ENCODE measurements around the gene CCNJL. TPM values are rescaled to one million over a fixed set of nuclear protein-coding genes. Genes with fewer than 3 reads are reported as not detected.

CCNJL gene
- polyA plus RNA-seq, 2 of the 4 experiments (the other 2 are of a cell fraction), result 7.4 to 16.2 TPM

- no peak for TF ChIP-seq HOXA7 (CRISPR knock-in tag; IDR thresholded peaks at IDR 0.05)
- TF ChIP-seq CTCF (IDR thresholded peaks at IDR 0.05), result no peak
- no peak for TF ChIP-seq SMC3 (IDR thresholded peaks at IDR 0.05)
- TF ChIP-seq HOXB5 (CRISPR knock-in tag; IDR thresholded peaks at IDR 0.05), result no peak
- TF ChIP-seq RAD21 (conservative IDR thresholded peaks at IDR 0.05 in 1 of 2, IDR thresholded peaks at IDR 0.05 in 1 of 2), result no peak
- TF ChIP-seq RARB (CRISPR knock-in tag; IDR thresholded peaks at IDR 0.05), result no peak
- no peak for TF ChIP-seq GATA3 (IDR thresholded peaks at IDR 0.05; ENCODE audit: borderline replicate concordance)
- no peak for TF ChIP-seq RCOR1 (IDR thresholded peaks at IDR 0.05; ENCODE audit: low read depth, low read length)
- TF ChIP-seq HES2 (IDR thresholded peaks at IDR 0.05), result no peak
- TF ChIP-seq HOXB13 (CRISPR knock-in tag; IDR thresholded peaks at IDR 0.05; ENCODE audit: low read depth), result no peak
- TF ChIP-seq ESRRA (IDR thresholded peaks at IDR 0.05; ENCODE audit: borderline replicate concordance, low read length), result no peak
- TF ChIP-seq NR3C1 (IDR thresholded peaks at IDR 0.05), result no peak
- TF ChIP-seq FOXS1 (CRISPR knock-in tag; IDR thresholded peaks at IDR 0.05), result no peak
- no peak for TF ChIP-seq E2F6 (IDR thresholded peaks at IDR 0.05; ENCODE audit: borderline replicate concordance, low read depth)
- no peak for TF ChIP-seq RFX5 (IDR thresholded peaks at IDR 0.05)
- TF ChIP-seq CHD2 (IDR thresholded peaks at IDR 0.05; ENCODE audit: low read length, partially characterized antibody), result no peak
- TF ChIP-seq NFE2L2 (conservative IDR thresholded peaks at IDR 0.05; ENCODE audit: low read length), result no peak
- TF ChIP-seq EHF (CRISPR knock-in tag; IDR thresholded peaks at IDR 0.05), result no peak
- no peak for TF ChIP-seq POLR2AphosphoS2 (conservative IDR thresholded peaks at IDR 0.05; ENCODE audit: low read length)
- no peaks in the 10 kb centered on the region for H3K9me3 ChIP-seq
- H3K4me1 ChIP-seq, result no peaks in the 10 kb centered on the region
- H3K4me2 ChIP-seq, result no peak overlapping the region
- H3K4me3 ChIP-seq, result no peak overlapping the region
- ChIA-PET POLR2A (no interaction called here), CTCF (interaction anchor here (1.1 to 2.9 kb wide), 5 partner anchors 8 to 163 kb away, joined by 3 to 17 read pairs (median 5); partner anchors contain the start of gene CCNJL)
- no peak for DNase-seq (ENCODE audit: low read depth in 1 of 2, low spot score in 1 of 2)
- H3K27ac ChIP-seq, result no peak overlapping the region
- no peak for ATAC-seq
- WGBS (ENCODE audit: missing lambda C conversion rate), result 71% methylated on average over 9 of the region's 9 CpGs
- FAIRE-seq, result no peak
Observed at GRCh38 chr5:160361624-160362228, 49.4 kb upstream of the CCNJL start.

- ATAC-seq (peak in 1 of 2 experiments; percentile 42; a peak in 1 of 6 replicates), FAIRE-seq (no peak), DNase-seq (ENCODE audit: low read depth in 1 of 2, low spot score in 1 of 2) (no peak)
- H3K4me3 ChIP-seq, result no peak overlapping the region
- H3K4me1 ChIP-seq, result no peaks in the 10 kb centered on the region
- no peaks in the 10 kb centered on the region for H3K9me3 ChIP-seq
- ChIA-PET CTCF (interaction anchor here (0.7 to 2.9 kb wide), 4 partner anchors 15 to 429 kb away, joined by 3 to 17 read pairs (median 6); no protein-coding TSS in a partner anchor), POLR2A (no interaction called here)
- H3K27ac ChIP-seq, result no peak overlapping the region
- H3K4me2 ChIP-seq, result no peak overlapping the region
- 71% methylated on average over 3 of the region's 3 CpGs for WGBS (ENCODE audit: missing lambda C conversion rate)
- TF ChIP-seq CTCF (IDR thresholded peaks at IDR 0.05) (no peak), MYC (IDR thresholded peaks at IDR 0.05; ENCODE audit: borderline replicate concordance, low read length) (no peak), CBX2 (IDR thresholded peaks at IDR 0.05; ENCODE audit: borderline replicate concordance, low read depth) (no peak), E2F6 (IDR thresholded peaks at IDR 0.05; ENCODE audit: borderline replicate concordance, low read depth) (no peak), JUN (IDR thresholded peaks at IDR 0.05) (no peak), RARB (CRISPR knock-in tag; IDR thresholded peaks at IDR 0.05) (no peak), BHLHE40 (IDR thresholded peaks at IDR 0.05; ENCODE audit: low read depth, low read length) (no peak), KDM5A (IDR thresholded peaks at IDR 0.05) (no peak), KDM1A (IDR thresholded peaks at IDR 0.05; ENCODE audit: low read depth) (no peak), HOXA7 (CRISPR knock-in tag; IDR thresholded peaks at IDR 0.05) (no peak), CBX8 (IDR thresholded peaks at IDR 0.05) (no peak), MAX (IDR thresholded peaks at IDR 0.05) (no peak)
- TF ChIP-seq, protein P1, sequence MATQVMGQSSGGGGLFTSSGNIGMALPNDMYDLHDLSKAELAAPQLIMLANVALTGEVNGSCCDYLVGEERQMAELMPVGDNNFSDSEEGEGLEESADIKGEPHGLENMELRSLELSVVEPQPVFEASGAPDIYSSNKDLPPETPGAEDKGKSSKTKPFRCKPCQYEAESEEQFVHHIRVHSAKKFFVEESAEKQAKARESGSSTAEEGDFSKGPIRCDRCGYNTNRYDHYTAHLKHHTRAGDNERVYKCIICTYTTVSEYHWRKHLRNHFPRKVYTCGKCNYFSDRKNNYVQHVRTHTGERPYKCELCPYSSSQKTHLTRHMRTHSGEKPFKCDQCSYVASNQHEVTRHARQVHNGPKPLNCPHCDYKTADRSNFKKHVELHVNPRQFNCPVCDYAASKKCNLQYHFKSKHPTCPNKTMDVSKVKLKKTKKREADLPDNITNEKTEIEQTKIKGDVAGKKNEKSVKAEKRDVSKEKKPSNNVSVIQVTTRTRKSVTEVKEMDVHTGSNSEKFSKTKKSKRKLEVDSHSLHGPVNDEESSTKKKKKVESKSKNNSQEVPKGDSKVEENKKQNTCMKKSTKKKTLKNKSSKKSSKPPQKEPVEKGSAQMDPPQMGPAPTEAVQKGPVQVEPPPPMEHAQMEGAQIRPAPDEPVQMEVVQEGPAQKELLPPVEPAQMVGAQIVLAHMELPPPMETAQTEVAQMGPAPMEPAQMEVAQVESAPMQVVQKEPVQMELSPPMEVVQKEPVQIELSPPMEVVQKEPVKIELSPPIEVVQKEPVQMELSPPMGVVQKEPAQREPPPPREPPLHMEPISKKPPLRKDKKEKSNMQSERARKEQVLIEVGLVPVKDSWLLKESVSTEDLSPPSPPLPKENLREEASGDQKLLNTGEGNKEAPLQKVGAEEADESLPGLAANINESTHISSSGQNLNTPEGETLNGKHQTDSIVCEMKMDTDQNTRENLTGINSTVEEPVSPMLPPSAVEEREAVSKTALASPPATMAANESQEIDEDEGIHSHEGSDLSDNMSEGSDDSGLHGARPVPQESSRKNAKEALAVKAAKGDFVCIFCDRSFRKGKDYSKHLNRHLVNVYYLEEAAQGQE (IDR thresholded peaks at IDR 0.05), result no peak
Observed at GRCh38 chr5:160360310-160360709, 47.9 kb upstream of the CCNJL start.

All from A549 (cell line).